VCaP (cell line): ENCODE data around the gene AGFG2.

ENCODE experiments used
- H3K27ac ChIP-seq: fragments of 450-650 bp; 2 replicates; pipeline ENCODE4 v1.5.1; 2017
- CTCF ChIP-seq: fragments of 450-650 bp; conservative IDR thresholded peaks from 2 replicates; pipeline ENCODE4 v1.5.1; 2017; ENCODE audit warnings: mild to moderate bottlenecking, moderate library complexity

Gene AGFG2

GRCh38 chr7:100538654-100539435 is at the start of gene AGFG2:
TSS of gene AGFG2 (plus strand) at chr7:100539203. CDS start at chr7:100539347, 144 bp downstream.
- peak within 1 kb of the TSS; percentile 100 for H3K27ac ChIP-seq
- TF ChIP-seq CTCF = no peak

- no peak overlapping the region; the same call in 1 of the 2 replicates for H3K27ac ChIP-seq
- no peak for TF ChIP-seq CTCF
These were observed 49.2 kb upstream of the AGFG2 start for GRCh38 chr7:100489824-100490223.

- H3K27ac ChIP-seq = no peak overlapping the region
- TF ChIP-seq CTCF = no peak
These were observed 48.4 kb upstream of the AGFG2 start for GRCh38 chr7:100490483-100491191.

GRCh38 chr7:100491192-100491578 is 47.8 kb upstream of the AGFG2 start:
- no peak for TF ChIP-seq CTCF
- no peak overlapping the region for H3K27ac ChIP-seq

GRCh38 chr7:100492738-100493475 is 46.1 kb upstream of the AGFG2 start:
- no peak overlapping the region for H3K27ac ChIP-seq

GRCh38 chr7:100493476-100494264 is 45.3 kb upstream of the AGFG2 start:
- TF ChIP-seq CTCF = no peak
- H3K27ac ChIP-seq = no peak overlapping the region

More at GRCh38 chr7:100492738-100493475, 46.1 kb upstream of the AGFG2 start:
- TF ChIP-seq CTCF = no peak
